ENCODE measurements around the gene PCDH11X. TPM values are rescaled to one million over a fixed set of nuclear protein-coding genes. Genes with fewer than 3 reads are reported as not detected.
"Not testable (repeated sequence)": the region's sequence is repeated elsewhere in the genome, so short reads cannot be mapped to it uniquely, and the experiment has no call there.

PCDH11X gene, protein sequence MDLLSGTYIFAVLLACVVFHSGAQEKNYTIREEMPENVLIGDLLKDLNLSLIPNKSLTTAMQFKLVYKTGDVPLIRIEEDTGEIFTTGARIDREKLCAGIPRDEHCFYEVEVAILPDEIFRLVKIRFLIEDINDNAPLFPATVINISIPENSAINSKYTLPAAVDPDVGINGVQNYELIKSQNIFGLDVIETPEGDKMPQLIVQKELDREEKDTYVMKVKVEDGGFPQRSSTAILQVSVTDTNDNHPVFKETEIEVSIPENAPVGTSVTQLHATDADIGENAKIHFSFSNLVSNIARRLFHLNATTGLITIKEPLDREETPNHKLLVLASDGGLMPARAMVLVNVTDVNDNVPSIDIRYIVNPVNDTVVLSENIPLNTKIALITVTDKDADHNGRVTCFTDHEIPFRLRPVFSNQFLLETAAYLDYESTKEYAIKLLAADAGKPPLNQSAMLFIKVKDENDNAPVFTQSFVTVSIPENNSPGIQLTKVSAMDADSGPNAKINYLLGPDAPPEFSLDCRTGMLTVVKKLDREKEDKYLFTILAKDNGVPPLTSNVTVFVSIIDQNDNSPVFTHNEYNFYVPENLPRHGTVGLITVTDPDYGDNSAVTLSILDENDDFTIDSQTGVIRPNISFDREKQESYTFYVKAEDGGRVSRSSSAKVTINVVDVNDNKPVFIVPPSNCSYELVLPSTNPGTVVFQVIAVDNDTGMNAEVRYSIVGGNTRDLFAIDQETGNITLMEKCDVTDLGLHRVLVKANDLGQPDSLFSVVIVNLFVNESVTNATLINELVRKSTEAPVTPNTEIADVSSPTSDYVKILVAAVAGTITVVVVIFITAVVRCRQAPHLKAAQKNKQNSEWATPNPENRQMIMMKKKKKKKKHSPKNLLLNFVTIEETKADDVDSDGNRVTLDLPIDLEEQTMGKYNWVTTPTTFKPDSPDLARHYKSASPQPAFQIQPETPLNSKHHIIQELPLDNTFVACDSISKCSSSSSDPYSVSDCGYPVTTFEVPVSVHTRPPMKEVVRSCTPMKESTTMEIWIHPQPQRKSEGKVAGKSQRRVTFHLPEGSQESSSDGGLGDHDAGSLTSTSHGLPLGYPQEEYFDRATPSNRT (N-terminal part only)
- total RNA-seq, result 0.99 and 1.4 TPM in 2 replicates
- polyA plus RNA-seq, result 1.4 and 2.0 TPM in 2 replicates

GRCh38 chrX:91779135-91779534, at the start of gene PCDH11X:
Gene PCDH11X (plus strand): TSS chrX:91779375. CDS start chrX:91835505, 56,130 bp downstream.
- Histone ChIP-seq H3K4me1 (ENCODE audit: low read depth) (peaks cover 11% of the 10 kb centered on the region), H3K4me3 (peak within 1 kb of the TSS; percentile 33), H3K27me3 (peaks cover 62% of the 10 kb centered on the region)
- not testable (repeated sequence) for H3K36me3 ChIP-seq; H3K9me3 ChIP-seq (ENCODE audit: low read depth); H3K27ac ChIP-seq
- peak in 1 of 2 donors; percentile 53 for DNase-seq (ENCODE audit: low read depth in 1 of 2, low spot score in 1 of 2)

DNA sequence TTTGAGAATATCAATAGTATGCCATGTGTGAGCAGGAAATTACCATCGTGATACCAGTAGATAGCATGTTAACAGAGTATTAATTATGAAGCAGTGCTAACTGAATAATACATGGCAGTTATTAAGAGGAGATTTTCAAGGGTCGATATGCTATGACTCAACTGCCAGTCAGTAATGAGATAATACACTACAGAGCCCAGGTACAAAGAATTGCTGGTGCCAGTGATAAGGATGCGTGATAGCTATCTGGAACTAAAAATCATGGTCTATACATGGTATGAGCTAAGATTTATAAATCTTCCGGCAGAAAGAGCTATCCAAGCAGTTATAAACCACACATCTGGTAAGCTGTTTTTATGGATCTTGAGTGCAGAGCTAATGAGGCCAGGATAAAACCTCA, 31.7 kb upstream of the PCDH11X start:
- H3K36me3 ChIP-seq; H3K27ac ChIP-seq; DNase-seq (ENCODE audit: low read depth in 1 of 2, low spot score in 1 of 2); H3K4me3 ChIP-seq; H3K27me3 ChIP-seq; H3K4me1 ChIP-seq (ENCODE audit: low read depth); H3K9me3 ChIP-seq (ENCODE audit: low read depth): not testable (repeated sequence)

GRCh38 chrX:91753022-91753421, 26.2 kb upstream of the PCDH11X start:
- H3K4me1 ChIP-seq (ENCODE audit: low read depth); H3K9me3 ChIP-seq (ENCODE audit: low read depth); DNase-seq (ENCODE audit: low read depth in 1 of 2, low spot score in 1 of 2); H3K27me3 ChIP-seq; H3K36me3 ChIP-seq; H3K4me3 ChIP-seq; H3K27ac ChIP-seq: not testable (repeated sequence)

DNA sequence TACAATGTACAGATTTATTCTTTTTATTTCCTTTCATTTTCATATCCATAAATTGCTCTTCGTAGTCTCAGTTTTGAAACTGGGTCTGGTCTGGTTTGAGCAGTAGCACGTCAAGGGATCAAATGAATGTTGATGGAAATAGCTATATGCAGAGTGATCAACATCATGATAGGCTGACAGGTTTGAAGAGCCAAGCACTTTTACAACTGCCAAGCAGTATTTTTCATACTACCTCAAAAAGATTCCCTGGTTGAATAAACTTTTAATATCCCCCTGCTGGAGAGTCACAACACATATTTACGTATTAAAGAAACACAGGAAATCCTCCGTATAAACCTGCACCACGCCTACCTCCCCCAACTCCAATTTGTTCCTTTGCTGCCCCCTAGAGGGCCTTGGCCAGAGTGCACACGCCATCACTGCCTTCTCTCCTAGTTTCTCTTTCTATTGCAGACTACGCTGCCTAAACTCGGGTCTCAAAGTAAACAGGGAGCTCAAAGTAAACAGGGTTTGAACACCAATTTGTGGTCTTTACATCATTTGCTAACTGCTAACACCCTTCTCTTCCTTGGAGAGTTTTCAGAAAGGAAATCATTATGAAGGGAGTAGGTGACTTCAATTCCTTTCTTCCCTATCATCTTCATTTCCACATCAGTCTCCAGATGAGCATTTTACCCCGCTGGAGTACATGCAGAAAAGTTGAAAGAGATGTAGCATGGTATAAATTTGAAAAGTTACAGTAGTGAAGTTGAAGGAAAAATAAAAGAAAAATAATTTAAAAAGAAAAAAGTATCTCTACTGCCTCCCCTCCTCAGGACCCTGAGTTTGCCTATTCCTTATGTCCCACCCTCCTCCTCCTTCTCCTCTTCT, 8.3 kb upstream of the PCDH11X start:
- not testable (repeated sequence) for DNase-seq (ENCODE audit: low read depth in 1 of 2, low spot score in 1 of 2); H3K4me3 ChIP-seq; H3K9me3 ChIP-seq (ENCODE audit: low read depth); H3K4me1 ChIP-seq (ENCODE audit: low read depth); H3K27me3 ChIP-seq; H3K36me3 ChIP-seq; H3K27ac ChIP-seq
- TF ChIP-seq, protein P1, sequence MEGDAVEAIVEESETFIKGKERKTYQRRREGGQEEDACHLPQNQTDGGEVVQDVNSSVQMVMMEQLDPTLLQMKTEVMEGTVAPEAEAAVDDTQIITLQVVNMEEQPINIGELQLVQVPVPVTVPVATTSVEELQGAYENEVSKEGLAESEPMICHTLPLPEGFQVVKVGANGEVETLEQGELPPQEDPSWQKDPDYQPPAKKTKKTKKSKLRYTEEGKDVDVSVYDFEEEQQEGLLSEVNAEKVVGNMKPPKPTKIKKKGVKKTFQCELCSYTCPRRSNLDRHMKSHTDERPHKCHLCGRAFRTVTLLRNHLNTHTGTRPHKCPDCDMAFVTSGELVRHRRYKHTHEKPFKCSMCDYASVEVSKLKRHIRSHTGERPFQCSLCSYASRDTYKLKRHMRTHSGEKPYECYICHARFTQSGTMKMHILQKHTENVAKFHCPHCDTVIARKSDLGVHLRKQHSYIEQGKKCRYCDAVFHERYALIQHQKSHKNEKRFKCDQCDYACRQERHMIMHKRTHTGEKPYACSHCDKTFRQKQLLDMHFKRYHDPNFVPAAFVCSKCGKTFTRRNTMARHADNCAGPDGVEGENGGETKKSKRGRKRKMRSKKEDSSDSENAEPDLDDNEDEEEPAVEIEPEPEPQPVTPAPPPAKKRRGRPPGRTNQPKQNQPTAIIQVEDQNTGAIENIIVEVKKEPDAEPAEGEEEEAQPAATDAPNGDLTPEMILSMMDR (IDR thresholded peaks at IDR 0.05; ENCODE audit: low read depth, low read length), result peak; percentile 4

DNA sequence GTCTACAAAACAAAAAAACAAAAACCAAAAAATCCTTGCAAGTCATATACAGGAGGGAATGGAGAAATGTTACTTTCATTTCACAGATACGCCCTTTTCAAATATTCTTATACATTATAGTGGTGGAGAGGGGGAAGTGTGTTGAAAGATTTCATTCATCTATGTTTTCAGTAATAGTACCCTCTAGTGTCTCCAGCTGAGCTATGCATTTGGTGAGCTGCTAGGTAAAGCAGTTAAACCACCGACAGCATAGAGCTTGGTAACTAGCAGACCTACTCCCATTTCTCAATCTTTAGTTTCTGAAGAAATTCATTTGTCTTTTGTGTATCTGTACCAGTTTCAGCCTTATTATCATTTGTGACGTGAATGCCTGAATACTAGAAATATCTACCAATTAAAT, 5.2 kb upstream of the PCDH11X start:
- peak in 1 of 2 donors; percentile 8 for DNase-seq (ENCODE audit: low read depth in 1 of 2, low spot score in 1 of 2)
- not testable (repeated sequence) for H3K36me3 ChIP-seq; H3K4me1 ChIP-seq (ENCODE audit: low read depth); H3K4me3 ChIP-seq; H3K27ac ChIP-seq; H3K9me3 ChIP-seq (ENCODE audit: low read depth)
- H3K27me3 ChIP-seq, result peaks cover 23% of the 10 kb centered on the region

GRCh38 chrX:91780008-91780407, 833 bp downstream of the PCDH11X start:
- not testable (repeated sequence) for H3K36me3 ChIP-seq; H3K9me3 ChIP-seq (ENCODE audit: low read depth); H3K27ac ChIP-seq
- peaks cover 66% of the 10 kb centered on the region for H3K27me3 ChIP-seq
- peak overlapping the region; percentile 33 for H3K4me3 ChIP-seq
- peak in 1 of 2 donors; percentile 2 for DNase-seq (ENCODE audit: low read depth in 1 of 2, low spot score in 1 of 2)
- peaks cover 11% of the 10 kb centered on the region for H3K4me1 ChIP-seq (ENCODE audit: low read depth)

- peaks cover 71% of the 10 kb centered on the region for H3K27me3 ChIP-seq
- DNase-seq (ENCODE audit: low read depth in 1 of 2, low spot score in 1 of 2), result peak in 1 of 2 donors; percentile 11
- not testable (repeated sequence) for H3K9me3 ChIP-seq (ENCODE audit: low read depth); H3K36me3 ChIP-seq; H3K27ac ChIP-seq
- peak overlapping the region; percentile 33 for H3K4me3 ChIP-seq
- peaks cover 11% of the 10 kb centered on the region for H3K4me1 ChIP-seq (ENCODE audit: low read depth)
These were observed 1.5 kb downstream of the PCDH11X start for GRCh38 chrX:91780698-91781097.

DNA sequence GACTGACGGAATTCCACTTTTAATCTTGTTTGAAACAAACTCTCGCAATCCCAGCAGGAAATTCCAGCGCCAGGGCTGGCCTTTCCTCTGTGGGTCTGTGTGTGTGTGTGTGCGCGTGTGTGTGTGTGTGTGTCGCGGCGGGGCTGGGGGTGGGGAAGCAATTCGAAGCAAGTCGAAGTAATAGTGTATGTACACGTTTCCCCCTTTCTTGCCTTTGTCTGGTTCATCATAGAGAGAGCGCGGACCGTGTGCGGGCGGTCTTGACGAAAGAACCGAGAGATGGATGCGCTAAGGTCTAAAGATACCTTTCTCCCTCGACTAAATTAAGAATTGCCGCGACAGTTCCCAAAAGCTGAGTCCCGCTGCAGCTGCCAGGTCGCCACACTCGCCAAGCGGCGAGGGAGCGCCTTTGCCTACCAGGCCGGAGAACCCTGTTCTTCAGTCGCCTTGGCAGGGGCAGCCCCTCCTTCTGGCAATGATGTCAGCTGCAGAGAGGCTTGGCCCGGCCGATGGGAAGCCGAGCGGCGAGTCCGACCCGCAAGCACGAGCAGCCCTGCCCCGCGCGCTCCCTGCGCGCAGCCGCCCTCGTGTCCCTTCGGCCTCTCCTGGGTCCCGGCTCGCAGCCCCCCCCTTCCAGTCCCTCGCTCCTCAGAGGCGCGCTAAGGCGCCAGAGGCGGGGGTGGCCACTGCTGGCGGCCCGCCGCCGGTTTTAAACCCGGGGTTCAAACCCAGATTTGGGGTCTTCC, 2.6 kb downstream of the PCDH11X start:
- not testable (repeated sequence) for H3K36me3 ChIP-seq; H3K9me3 ChIP-seq (ENCODE audit: low read depth); H3K27ac ChIP-seq
- Histone ChIP-seq H3K4me3 (peak overlapping the region; percentile 33), H3K27me3 (peaks cover 68% of the 10 kb centered on the region), H3K4me1 (ENCODE audit: low read depth) (peaks cover 11% of the 10 kb centered on the region)
- peak; percentile 2 to 5 for DNase-seq (ENCODE audit: low read depth in 1 of 2, low spot score in 1 of 2)

DNA sequence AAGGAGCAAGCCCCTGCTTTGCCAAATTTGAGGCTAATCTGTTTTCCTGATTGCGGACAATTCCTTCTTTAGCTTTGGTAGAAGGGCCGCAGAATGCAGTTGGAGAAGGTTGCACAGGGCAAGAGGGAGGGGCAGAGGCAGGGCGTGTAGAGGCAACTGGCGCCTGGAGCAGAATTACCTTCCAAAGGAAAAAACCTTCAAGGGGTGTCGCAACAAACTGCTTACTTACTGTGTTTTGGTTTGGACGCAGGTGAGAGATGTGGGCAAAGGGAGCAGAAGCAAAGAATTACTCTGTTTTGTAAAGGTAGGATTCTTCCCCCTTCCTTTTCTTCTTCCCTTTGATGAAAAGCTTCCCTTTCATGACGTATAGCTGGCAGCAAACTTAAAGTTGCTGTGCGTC, 3.6 kb downstream of the PCDH11X start:
- H3K27ac ChIP-seq; H3K9me3 ChIP-seq (ENCODE audit: low read depth); H3K36me3 ChIP-seq; DNase-seq (ENCODE audit: low read depth in 1 of 2, low spot score in 1 of 2): not testable (repeated sequence)
- H3K27me3 ChIP-seq, result peaks cover 58% of the 10 kb centered on the region
- H3K4me1 ChIP-seq (ENCODE audit: low read depth), result peaks cover 11% of the 10 kb centered on the region
- H3K4me3 ChIP-seq, result peak overlapping the region; percentile 33

- DNase-seq (ENCODE audit: low read depth in 1 of 2, low spot score in 1 of 2); H3K27ac ChIP-seq; H3K36me3 ChIP-seq: not testable (repeated sequence)
These were observed 38.4 kb downstream of the PCDH11X start for GRCh38 chrX:91817537-91817936.

GRCh38 chrX:91825321-91825720, 46.1 kb downstream of the PCDH11X start:
- H3K4me3 ChIP-seq; H3K36me3 ChIP-seq; DNase-seq (ENCODE audit: low read depth in 1 of 2, low spot score in 1 of 2); H3K27me3 ChIP-seq; H3K27ac ChIP-seq; H3K4me1 ChIP-seq (ENCODE audit: low read depth); H3K9me3 ChIP-seq (ENCODE audit: low read depth): not testable (repeated sequence)

More at GRCh38 chrX:91817537-91817936, 38.4 kb downstream of the PCDH11X start:
- not testable (repeated sequence) for H3K9me3 ChIP-seq (ENCODE audit: low read depth); H3K4me3 ChIP-seq; H3K4me1 ChIP-seq (ENCODE audit: low read depth); H3K27me3 ChIP-seq
